Spleen (tissue), 7 donors: ENCODE data around the gene UPK3BL1.
"Not testable (repeated sequence)": the region's sequence is repeated elsewhere in the genome, so short reads cannot be mapped to it uniquely, and the experiment has no call there.

Experiments
- POLR2AphosphoS5 ChIP-seq, 3 donors: sonication (generic); formaldehyde crosslinking; IDR thresholded peaks; one replicate each; pipeline ENCODE4 v1.5.1; 2017; ENCODE audit warnings: antibody characterized with exemption in 3 of 3
- TF ChIP-seq, protein P1 (sequence below), 11 experiments: fragments of 200-600 bp in 7 of 11; fragments of 450-650 bp in 4 of 11; sonication (generic) in 4 of 11; IDR thresholded peaks in 8 of 11; conservative IDR thresholded peaks in 3 of 11; 1 replicate in 7 of 11; 2 replicates in 4 of 11; pipeline versions ENCODE4 v1.4.0 to v1.8.0; 2016 to 2021; ENCODE audit warnings: antibody characterized with exemption in 11 of 11, inconsistent platforms in 4 of 11, mild to moderate bottlenecking in 1 of 11
- donor health status: DM: no; HTN: no; CAD: no; lungs with moderate emphysema.
- donor health status: DM: no; HTN: no; CAD: no.
- donor health status: DM: no; HTN: no; CAD: no.

DNA sequence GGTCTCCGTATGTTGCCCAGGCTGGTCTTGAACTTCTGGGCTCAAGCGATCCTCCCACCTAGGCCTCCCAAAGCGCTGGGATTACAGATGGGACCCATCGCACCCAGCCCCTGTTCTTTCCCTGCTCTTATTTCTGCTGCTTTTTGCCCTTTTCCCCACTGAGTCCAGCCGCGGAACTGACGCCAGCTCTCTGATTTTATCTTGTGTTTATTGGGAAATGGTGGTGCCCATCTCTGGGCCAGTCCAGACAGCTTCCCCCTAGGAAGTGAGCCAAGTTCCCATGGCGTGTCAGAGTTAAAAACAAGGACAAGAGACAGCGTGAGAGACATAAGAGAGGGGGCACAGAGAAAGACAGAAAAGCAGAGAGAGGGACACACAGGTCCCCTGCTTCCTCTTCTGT lies 12.0 kb downstream of the UPK3BL1 start:
- not testable (repeated sequence) for TF ChIP-seq POLR2AphosphoS5 (IDR thresholded peaks at IDR 0.05)
- TF ChIP-seq, protein P1, sequence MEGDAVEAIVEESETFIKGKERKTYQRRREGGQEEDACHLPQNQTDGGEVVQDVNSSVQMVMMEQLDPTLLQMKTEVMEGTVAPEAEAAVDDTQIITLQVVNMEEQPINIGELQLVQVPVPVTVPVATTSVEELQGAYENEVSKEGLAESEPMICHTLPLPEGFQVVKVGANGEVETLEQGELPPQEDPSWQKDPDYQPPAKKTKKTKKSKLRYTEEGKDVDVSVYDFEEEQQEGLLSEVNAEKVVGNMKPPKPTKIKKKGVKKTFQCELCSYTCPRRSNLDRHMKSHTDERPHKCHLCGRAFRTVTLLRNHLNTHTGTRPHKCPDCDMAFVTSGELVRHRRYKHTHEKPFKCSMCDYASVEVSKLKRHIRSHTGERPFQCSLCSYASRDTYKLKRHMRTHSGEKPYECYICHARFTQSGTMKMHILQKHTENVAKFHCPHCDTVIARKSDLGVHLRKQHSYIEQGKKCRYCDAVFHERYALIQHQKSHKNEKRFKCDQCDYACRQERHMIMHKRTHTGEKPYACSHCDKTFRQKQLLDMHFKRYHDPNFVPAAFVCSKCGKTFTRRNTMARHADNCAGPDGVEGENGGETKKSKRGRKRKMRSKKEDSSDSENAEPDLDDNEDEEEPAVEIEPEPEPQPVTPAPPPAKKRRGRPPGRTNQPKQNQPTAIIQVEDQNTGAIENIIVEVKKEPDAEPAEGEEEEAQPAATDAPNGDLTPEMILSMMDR (IDR thresholded peaks at IDR 0.05 in 8 of 11, conservative IDR thresholded peaks at IDR 0.05 in 3 of 11) = not testable (repeated sequence)
